SK-N-SH (cell line): ENCODE measurements around the gene RPS6KA2. TPM values are rescaled to one million over a fixed set of nuclear protein-coding genes. Genes with fewer than 3 reads are reported as not detected.

Source experiments
- CTCF ChIA-PET: fragments of 300-600, 350-600 bp; formaldehyde crosslinking; extraction: SDS; loops from one replicate; lab custom pipeline; 2021; lab: Yijun Ruan, JAX
- POLR2A ChIA-PET: fragments of 350-600 bp; sonication (Branson Sonifier 250); formaldehyde crosslinking; extraction: SDS; loops from one replicate; lab custom pipeline; 2020; ENCODE audit warnings: antibody characterized with exemption, inconsistent platforms; lab: Yijun Ruan, JAX
- DNase-seq: peaks from one replicate; pipeline ENCODE4 v3.0.0; 2012
- H2AFZ ChIP-seq: fragments of 200-600 bp; sonication (generic); 2 replicates; pipeline ENCODE4 v1.8.1; 2016; ENCODE audit warnings: antibody characterized with exemption, mild to moderate bottlenecking, low read depth
- H3F3A ChIP-seq: fragments of 200-600 bp; sonication (generic); replicated peaks from 2 replicates; pipeline ENCODE3; 2016; ENCODE audit warnings: antibody characterized with exemption, mild to moderate bottlenecking; ENCODE audit not compliant: insufficient read depth
- H3K27ac ChIP-seq, 2 experiments: fragments of 200-500 bp in 1 of 2; fragments of 200-600 bp in 1 of 2; sonication (Bioruptor generic) in 1 of 2; sonication (generic), shearing (Covaris generic) in 1 of 2; 2 replicates each; pipeline versions ENCODE4 v1.5.1 to v1.6.1; 2014 to 2016; ENCODE audit warnings: low read depth in 2 of 2, inconsistent platforms in 1 of 2, low read length in 1 of 2, mild to moderate bottlenecking in 1 of 2, mixed read lengths in 1 of 2
- H3K27me3 ChIP-seq: fragments of 200-600 bp; sonication (generic), shearing (Covaris generic); 2 replicates; pipeline ENCODE4 v1.6.1; 2016; ENCODE audit warnings: mixed run types; ENCODE audit not compliant: insufficient read depth
- H3K36me3 ChIP-seq, 2 experiments: fragments of 200-500 bp in 1 of 2; fragments of 200-600 bp in 1 of 2; sonication (Bioruptor generic) in 1 of 2; sonication (generic) in 1 of 2; replicated peaks in 1 of 2; 2 replicates each; pipeline versions ENCODE3 to v1.5.1; 2014 to 2016; ENCODE audit warnings: low read length in 1 of 2, mild to moderate bottlenecking in 1 of 2; ENCODE audit not compliant: insufficient read depth in 2 of 2, control insufficient read depth in 1 of 2
- H3K4me1 ChIP-seq, 2 experiments: fragments of 200-500 bp in 1 of 2; fragments of 200-600 bp in 1 of 2; sonication (Bioruptor generic) in 1 of 2; sonication (generic), shearing (Covaris generic) in 1 of 2; 2 replicates each; pipeline versions ENCODE4 v1.5.1 to v1.6.1; 2014 to 2016; ENCODE audit warnings: low read depth in 1 of 2, low read length in 1 of 2, mixed run types in 1 of 2; ENCODE audit not compliant: insufficient read depth in 2 of 2, control insufficient read depth in 1 of 2
- H3K4me2 ChIP-seq: fragments of 200-600 bp; sonication (generic), shearing (Covaris generic); 2 replicates; pipeline ENCODE4 v1.6.1; 2017; ENCODE audit warnings: mixed run types
- H3K4me3 ChIP-seq, 2 experiments: fragments of 200-500 bp in 1 of 2; fragments of 200-600 bp in 1 of 2; sonication (Bioruptor generic) in 1 of 2; sonication (generic), shearing (Covaris generic) in 1 of 2; 2 replicates each; pipeline versions ENCODE4 v1.5.1 to v1.8.1; 2014 to 2016; ENCODE audit warnings: low read depth in 2 of 2, inconsistent platforms in 1 of 2, low read length in 1 of 2, mild to moderate bottlenecking in 1 of 2, mixed read lengths in 1 of 2, moderate library complexity in 1 of 2
- H3K79me2 ChIP-seq: fragments of 200-600 bp; sonication (generic); 2 replicates; pipeline ENCODE4 v1.8.1; 2017; ENCODE audit warnings: mild to moderate bottlenecking; ENCODE audit not compliant: insufficient read depth
- H3K9ac ChIP-seq: fragments of 200-600 bp; sonication (generic); 2 replicates; pipeline ENCODE4 v1.6.1; 2017; ENCODE audit warnings: mixed run types
- H3K9me2 ChIP-seq: fragments of 200-600 bp; sonication (generic); 2 replicates; pipeline ENCODE4 v1.6.1; 2017; ENCODE audit warnings: mixed run types
- H3K9me3 ChIP-seq: fragments of 200-600 bp; sonication (generic); 2 replicates; pipeline ENCODE4 v1.6.1; 2017; ENCODE audit warnings: mixed run types, mild to moderate bottlenecking, moderate library complexity
- H4K20me1 ChIP-seq: fragments of 200-600 bp; sonication (generic); 2 replicates; pipeline ENCODE4 v1.6.1; 2017; ENCODE audit warnings: mild to moderate bottlenecking, mixed run types; ENCODE audit not compliant: insufficient read depth
- CHD2 ChIP-seq: fragments of 150-350 bp; IDR thresholded peaks from 2 replicates; pipeline ENCODE4 v1.6.1; 2018; ENCODE audit warnings: low read length; ENCODE audit not compliant: partially characterized antibody
- ELF1 ChIP-seq: IDR thresholded peaks from 2 replicates; pipeline ENCODE4 v1.4.0; 2012
- EP300 ChIP-seq, 2 experiments: IDR thresholded peaks; 2 replicates each; pipeline versions ENCODE4 v1.4.0 to v1.6.1; 2012; ENCODE audit warnings: borderline replicate concordance in 1 of 2, low read depth in 1 of 2, low read length in 1 of 2
- FOSL2 ChIP-seq: IDR thresholded peaks from 2 replicates; pipeline ENCODE4 v1.4.0; 2012; ENCODE audit warnings: low read depth, mild to moderate bottlenecking, moderate library complexity, borderline replicate concordance
- FOXJ3 ChIP-seq: sonication (generic); formaldehyde crosslinking; IDR thresholded peaks from 2 replicates; pipeline ENCODE4 v1.5.1; 2020; ENCODE audit warnings: mild to moderate bottlenecking, missing genetic modification reagents
- FOXM1 ChIP-seq: IDR thresholded peaks from 2 replicates; pipeline ENCODE4 v1.4.0; 2012; ENCODE audit warnings: low read depth, mild to moderate bottlenecking
- GATA2 ChIP-seq: sonication (generic); formaldehyde crosslinking; IDR thresholded peaks from 2 replicates; pipeline ENCODE4 v1.5.0; 2020; ENCODE audit warnings: mild to moderate bottlenecking, missing genetic modification reagents
- MEF2A ChIP-seq: IDR thresholded peaks from 2 replicates; pipeline ENCODE4 v1.4.0; 2012; ENCODE audit warnings: low read depth, borderline replicate concordance
- MXI1 ChIP-seq: IDR thresholded peaks from 2 replicates; pipeline ENCODE4 v1.6.1; 2012; ENCODE audit warnings: mild to moderate bottlenecking, low read depth, low read length, improper control_type of control experiment
- NRF1 ChIP-seq: IDR thresholded peaks from 2 replicates; pipeline ENCODE4 v1.6.1; 2012; ENCODE audit warnings: low read depth, mild to moderate bottlenecking, low read length
- POLR2AphosphoS5 ChIP-seq: IDR thresholded peaks from 2 replicates; pipeline ENCODE4 v1.6.1; 2012; ENCODE audit warnings: low read depth, low read length
- RAD21 ChIP-seq: IDR thresholded peaks from 2 replicates; pipeline ENCODE4 v1.6.1; 2012; ENCODE audit warnings: mild to moderate bottlenecking, low read length
- RCOR1 ChIP-seq: fragments of 150-350 bp; IDR thresholded peaks from 2 replicates; pipeline ENCODE4 v1.6.1; 2017; ENCODE audit warnings: antibody characterized with exemption, low read length
- RFX5 ChIP-seq: IDR thresholded peaks from 2 replicates; pipeline ENCODE4 v1.6.1; 2012; ENCODE audit warnings: mild to moderate bottlenecking, improper control_type of control experiment, low read length
- TEAD4 ChIP-seq: IDR thresholded peaks from 2 replicates; pipeline ENCODE4 v1.4.0; 2012; ENCODE audit warnings: mild to moderate bottlenecking, borderline replicate concordance; ENCODE audit not compliant: insufficient read depth
- USF1 ChIP-seq: IDR thresholded peaks from 2 replicates; pipeline ENCODE4 v1.4.0; 2012; ENCODE audit warnings: low read depth, borderline replicate concordance
- USF2 ChIP-seq: fragments of 150-350 bp; IDR thresholded peaks from 2 replicates; pipeline ENCODE4 v1.6.1; 2017; ENCODE audit warnings: antibody characterized with exemption, low read length, low read depth, borderline replicate concordance
- YY1 ChIP-seq: IDR thresholded peaks from 2 replicates; pipeline ENCODE4 v1.4.0; 2012; ENCODE audit warnings: low read depth, mild to moderate bottlenecking
- WGBS: methylation state at CpG from one replicate; pipeline ENCODE4 v1.1.6; 2017; ENCODE audit warnings: low lambda C conversion rate; 5-methylcytosine and 5-hydroxymethylcytosine counted together
- polyA plus RNA-seq, 3 experiments: library from polyadenylated mRNA; depleted of rRNA; stranded (reverse); fragments of >200 nt; gene quantifications; 2 replicates each; pipeline ENCODE4 v1.2.3, GENCODE V29; 2012
- TF ChIP-seq, protein P1 (sequence below): IDR thresholded peaks from 2 replicates; pipeline ENCODE4 v1.6.1; 2012; ENCODE audit warnings: mild to moderate bottlenecking, low read depth, low read length, moderate library complexity
- TF ChIP-seq, protein P2 (sequence below): IDR thresholded peaks from 2 replicates; pipeline ENCODE4 v1.4.0; 2012; ENCODE audit warnings: low read depth, borderline replicate concordance
- TF ChIP-seq, protein P3 (sequence below): IDR thresholded peaks from 2 replicates; pipeline ENCODE4; 2012
- TF ChIP-seq, protein P4 (sequence below): IDR thresholded peaks from 2 replicates; pipeline ENCODE4 v1.4.0; 2012; ENCODE audit warnings: low read depth

The RPS6KA2 gene
- polyA plus RNA-seq, 1 of the 3 experiments (the other 2 are of a cell fraction), result 59.5 TPM

DNA sequence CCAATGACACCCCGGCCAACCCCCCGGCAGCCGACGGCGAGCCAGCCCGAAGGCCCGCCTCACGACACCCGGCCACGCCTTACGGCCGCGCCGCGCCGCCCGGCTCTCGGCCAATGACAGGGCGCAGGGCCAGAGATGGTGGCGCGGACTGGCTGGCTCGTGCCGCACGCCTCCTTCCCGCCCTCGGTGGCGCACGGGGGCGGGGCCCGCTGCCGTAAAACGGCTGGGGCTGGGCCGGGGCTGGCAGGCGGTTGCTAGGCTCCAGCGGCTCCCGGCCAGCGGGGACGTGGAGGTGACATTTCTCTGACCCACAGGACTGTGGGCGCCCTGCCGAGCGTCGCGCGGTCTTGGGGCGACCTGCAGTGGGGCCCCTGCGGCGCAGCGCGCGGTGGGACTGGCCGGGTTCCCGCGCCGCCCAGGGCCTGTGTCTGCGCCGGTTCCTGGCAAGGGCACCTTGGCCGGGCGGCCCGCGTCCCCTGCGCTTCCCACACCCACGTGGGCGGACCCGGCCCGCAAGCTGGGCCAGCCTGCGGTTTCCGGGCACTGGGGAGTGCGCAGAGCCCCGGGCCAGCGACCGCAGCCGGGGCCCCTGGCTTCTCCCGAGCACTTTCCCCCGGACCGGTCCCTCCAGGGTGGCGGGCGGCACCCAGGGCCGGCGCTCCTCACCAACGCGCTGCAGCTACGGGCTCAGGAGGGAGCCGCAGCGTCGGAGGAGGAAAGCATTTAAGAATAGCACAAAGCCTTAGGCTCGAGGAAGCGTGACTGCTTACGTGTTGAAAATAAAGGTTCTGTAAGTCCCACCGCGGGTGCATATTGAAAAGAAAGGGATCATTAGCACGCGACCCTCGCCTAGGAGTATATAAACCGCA lies 243.9 kb downstream of the RPS6KA2 start, which contains the start of gene MPC1:
MPC1 (minus strand) TSS at position 8 of the 869 bp plus-strand sequence. CDS start 64 bp downstream, outside the sequence.
- Histone ChIP-seq H3K27me3 (no peaks in the 10 kb centered on the region), H3K4me2 (peak within 1 kb of the TSS; percentile 98), H3K9me3 (no peaks in the 10 kb centered on the region), H3K4me1 (peaks cover 0 to 2% of the 10 kb centered on the region in 2 experiments; a peak in 1 of 4 replicates), H3K9ac (peak within 1 kb of the TSS; percentile 70; the same call in 1 of the 2 replicates), H2AFZ (peak within 1 kb of the TSS; percentile 98), H3K27ac (peak within 1 kb of the TSS; percentile 87 to 90), H3K36me3 (no peaks in the 10 kb centered on the region), H3K9me2 (0 out of 2 replicates have a peak, but pooled peaks cover 3% of the 10 kb centered on the region), H4K20me1 (no peaks in the 10 kb centered on the region), H3K4me3 (peak within 1 kb of the TSS; percentile 91 to 96), H3K79me2 (no peaks in the 10 kb centered on the region), H3F3A (peaks cover 16% of the 10 kb centered on the region)
- ChIA-PET CTCF (interaction anchor here (1.2 kb wide), 1 partner anchor 17 kb away, joined by 5 read pairs; no protein-coding TSS in a partner anchor), POLR2A (interaction anchor here (0.6 kb wide), 1 partner anchor 1264 kb away, joined by 3 read pairs; no protein-coding TSS in a partner anchor)
- peak; percentile 97 for DNase-seq
- under 1% methylated on average over 21 of the region's 94 CpGs for WGBS
- TF ChIP-seq, protein P1, sequence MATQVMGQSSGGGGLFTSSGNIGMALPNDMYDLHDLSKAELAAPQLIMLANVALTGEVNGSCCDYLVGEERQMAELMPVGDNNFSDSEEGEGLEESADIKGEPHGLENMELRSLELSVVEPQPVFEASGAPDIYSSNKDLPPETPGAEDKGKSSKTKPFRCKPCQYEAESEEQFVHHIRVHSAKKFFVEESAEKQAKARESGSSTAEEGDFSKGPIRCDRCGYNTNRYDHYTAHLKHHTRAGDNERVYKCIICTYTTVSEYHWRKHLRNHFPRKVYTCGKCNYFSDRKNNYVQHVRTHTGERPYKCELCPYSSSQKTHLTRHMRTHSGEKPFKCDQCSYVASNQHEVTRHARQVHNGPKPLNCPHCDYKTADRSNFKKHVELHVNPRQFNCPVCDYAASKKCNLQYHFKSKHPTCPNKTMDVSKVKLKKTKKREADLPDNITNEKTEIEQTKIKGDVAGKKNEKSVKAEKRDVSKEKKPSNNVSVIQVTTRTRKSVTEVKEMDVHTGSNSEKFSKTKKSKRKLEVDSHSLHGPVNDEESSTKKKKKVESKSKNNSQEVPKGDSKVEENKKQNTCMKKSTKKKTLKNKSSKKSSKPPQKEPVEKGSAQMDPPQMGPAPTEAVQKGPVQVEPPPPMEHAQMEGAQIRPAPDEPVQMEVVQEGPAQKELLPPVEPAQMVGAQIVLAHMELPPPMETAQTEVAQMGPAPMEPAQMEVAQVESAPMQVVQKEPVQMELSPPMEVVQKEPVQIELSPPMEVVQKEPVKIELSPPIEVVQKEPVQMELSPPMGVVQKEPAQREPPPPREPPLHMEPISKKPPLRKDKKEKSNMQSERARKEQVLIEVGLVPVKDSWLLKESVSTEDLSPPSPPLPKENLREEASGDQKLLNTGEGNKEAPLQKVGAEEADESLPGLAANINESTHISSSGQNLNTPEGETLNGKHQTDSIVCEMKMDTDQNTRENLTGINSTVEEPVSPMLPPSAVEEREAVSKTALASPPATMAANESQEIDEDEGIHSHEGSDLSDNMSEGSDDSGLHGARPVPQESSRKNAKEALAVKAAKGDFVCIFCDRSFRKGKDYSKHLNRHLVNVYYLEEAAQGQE, result no peak
- TF ChIP-seq CHD2 (peak; percentile 65), USF2 (no peak), RAD21 (no peak), POLR2AphosphoS5 (peak; percentile 50; the same call in 1 of the 2 replicates), FOSL2 (no peak), RCOR1 (no peak), MXI1 (peak; percentile 95), ELF1 (no peak), RFX5 (0 out of 2 replicates have a peak, but pooled peaks have one; percentile 65), EP300 (IDR thresholded peaks at IDR 0.05; ENCODE audit: borderline replicate concordance in 1 of 2, low read depth in 1 of 2, low read length in 1 of 2) (no peak; a peak in 1 of 4 replicates), FOXJ3 (CRISPR knock-in tag) (no peak), TEAD4 (0 out of 2 replicates have a peak, but pooled peaks have one; percentile 8), FOXM1 (peak; percentile 26; the same call in 1 of the 2 replicates), GATA2 (CRISPR knock-in tag) (no peak), YY1 (no peak), NRF1 (peak; percentile 35), MEF2A (no peak), USF1 (0 out of 2 replicates have a peak, but pooled peaks have one; percentile 17)
- TF ChIP-seq, protein P2, sequence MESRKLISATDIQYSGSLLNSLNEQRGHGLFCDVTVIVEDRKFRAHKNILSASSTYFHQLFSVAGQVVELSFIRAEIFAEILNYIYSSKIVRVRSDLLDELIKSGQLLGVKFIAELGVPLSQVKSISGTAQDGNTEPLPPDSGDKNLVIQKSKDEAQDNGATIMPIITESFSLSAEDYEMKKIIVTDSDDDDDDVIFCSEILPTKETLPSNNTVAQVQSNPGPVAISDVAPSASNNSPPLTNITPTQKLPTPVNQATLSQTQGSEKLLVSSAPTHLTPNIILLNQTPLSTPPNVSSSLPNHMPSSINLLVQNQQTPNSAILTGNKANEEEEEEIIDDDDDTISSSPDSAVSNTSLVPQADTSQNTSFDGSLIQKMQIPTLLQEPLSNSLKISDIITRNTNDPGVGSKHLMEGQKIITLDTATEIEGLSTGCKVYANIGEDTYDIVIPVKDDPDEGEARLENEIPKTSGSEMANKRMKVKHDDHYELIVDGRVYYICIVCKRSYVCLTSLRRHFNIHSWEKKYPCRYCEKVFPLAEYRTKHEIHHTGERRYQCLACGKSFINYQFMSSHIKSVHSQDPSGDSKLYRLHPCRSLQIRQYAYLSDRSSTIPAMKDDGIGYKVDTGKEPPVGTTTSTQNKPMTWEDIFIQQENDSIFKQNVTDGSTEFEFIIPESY, result no peak
- TF ChIP-seq, protein P3, sequence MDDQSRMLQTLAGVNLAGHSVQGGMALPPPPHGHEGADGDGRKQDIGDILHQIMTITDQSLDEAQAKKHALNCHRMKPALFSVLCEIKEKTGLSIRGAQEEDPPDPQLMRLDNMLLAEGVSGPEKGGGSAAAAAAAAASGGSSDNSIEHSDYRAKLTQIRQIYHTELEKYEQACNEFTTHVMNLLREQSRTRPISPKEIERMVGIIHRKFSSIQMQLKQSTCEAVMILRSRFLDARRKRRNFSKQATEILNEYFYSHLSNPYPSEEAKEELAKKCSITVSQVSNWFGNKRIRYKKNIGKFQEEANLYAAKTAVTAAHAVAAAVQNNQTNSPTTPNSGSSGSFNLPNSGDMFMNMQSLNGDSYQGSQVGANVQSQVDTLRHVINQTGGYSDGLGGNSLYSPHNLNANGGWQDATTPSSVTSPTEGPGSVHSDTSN, result no peak
- TF ChIP-seq, protein P4, sequence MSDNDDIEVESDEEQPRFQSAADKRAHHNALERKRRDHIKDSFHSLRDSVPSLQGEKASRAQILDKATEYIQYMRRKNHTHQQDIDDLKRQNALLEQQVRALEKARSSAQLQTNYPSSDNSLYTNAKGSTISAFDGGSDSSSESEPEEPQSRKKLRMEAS, result peak; percentile 61
